ENCODE results near the gene SPTBN1. TPM values are rescaled to one million over a fixed set of nuclear protein-coding genes. Genes with fewer than 3 reads are reported as not detected.

Gene SPTBN1
- total and polyA plus RNA-seq, 7 experiments from 2014 or later: 43.3 to 207 (median 171) TPM

DNA sequence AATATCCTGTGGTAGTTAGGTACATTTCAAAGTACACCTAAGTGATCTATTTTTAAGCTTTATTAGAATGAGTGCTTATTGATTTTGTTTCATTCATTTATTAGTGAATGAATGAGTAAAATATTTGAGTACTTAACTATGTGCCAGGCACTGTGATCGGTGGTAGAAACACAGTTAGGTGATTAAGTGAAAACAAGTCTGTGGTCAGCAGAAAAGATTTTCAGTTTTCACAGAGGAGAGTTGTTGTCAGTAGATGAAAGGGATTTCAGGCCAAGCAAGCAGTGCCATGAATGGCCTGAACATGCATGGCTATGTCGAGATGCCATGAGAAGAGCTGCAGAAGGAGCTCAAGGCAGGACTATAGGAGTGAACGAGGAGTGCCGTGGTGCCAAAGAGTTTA is 85.9 kb downstream of the SPTBN1 start:
- Mint-ChIP-seq H3K36me3 (peaks cover 0 to 16% (median 0%) of the 10 kb centered on the region in 5 donors), H3K4me1 (peaks cover 0 to 19% (median 0%) of the 10 kb centered on the region in 7 donors), H3K27me3 (peaks cover 0 to 21% (median 0%) of the 10 kb centered on the region in 5 donors), H3K27ac (peak overlapping the region in 1 of 9 donors; percentile 28), H3K9me3 (peaks cover 0 to 3% (median 0%) of the 10 kb centered on the region in 11 donors), H3K4me3 (no peak overlapping the region)
- no peak for ATAC-seq
- ChIA-PET CTCF (no interaction called here), POLR2A (interaction anchor here (0.6 kb wide), 1 partner anchor 129 kb away, joined by 8 read pairs; no protein-coding TSS in a partner anchor)
- Histone ChIP-seq H3K4me3 (ENCODE audit: low read length) (no peak overlapping the region), H3K36me3 (ENCODE audit: control insufficient read depth in 2 of 3, insufficient read depth in 3 of 3, low read length in 3 of 3) (no peaks in the 10 kb centered on the region), H3K4me1 (ENCODE audit: control insufficient read depth in 2 of 2, insufficient read depth in 2 of 2, low read length in 2 of 2) (no peaks in the 10 kb centered on the region), H3K27ac (ENCODE audit: low read depth, low read length) (no peak overlapping the region), H3K9me3 (ENCODE audit: control insufficient read depth in 2 of 3, low read length in 3 of 3) (no peaks in the 10 kb centered on the region), H3K27me3 (ENCODE audit: control insufficient read depth in 2 of 2, insufficient read depth in 2 of 2, low read length in 2 of 2) (no peaks in the 10 kb centered on the region)
- intact Hi-C loops (cut with micrococcal nuclease): no loop called here
- no peak for DNase-seq

DNA sequence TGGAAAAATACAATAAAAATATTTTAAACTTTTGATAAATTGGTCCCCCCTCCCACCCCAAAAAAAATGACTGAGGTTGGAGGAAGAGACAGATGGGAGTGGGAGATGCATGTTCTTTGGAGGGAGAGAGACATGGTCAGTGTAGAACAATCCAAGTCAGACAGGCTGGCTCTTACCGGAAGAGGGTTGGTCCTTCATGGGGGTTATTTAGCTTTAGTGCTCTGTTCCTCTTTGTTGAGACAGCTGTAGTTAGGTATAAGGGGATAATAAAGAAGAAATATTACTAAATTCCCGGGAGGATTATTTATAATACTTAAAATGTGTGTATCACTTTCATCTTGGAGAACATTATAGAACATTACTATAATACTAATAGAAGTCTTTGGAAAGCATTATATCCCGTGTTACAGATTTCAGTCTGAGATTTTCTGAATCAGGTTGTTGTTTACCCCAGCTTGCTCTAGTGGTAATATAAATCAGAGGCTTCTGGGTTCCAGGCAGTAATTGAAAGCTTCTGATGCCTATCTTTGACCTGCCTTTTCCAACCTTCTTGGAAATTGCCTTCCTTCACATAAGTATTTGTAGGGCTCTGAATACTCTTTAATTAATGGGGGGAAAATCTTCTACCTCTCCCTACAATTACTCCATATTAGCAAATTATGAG is 87.7 kb downstream of the SPTBN1 start:
- H3K27me3 Mint-ChIP-seq: peaks cover 0 to 13% (median 0%) of the 10 kb centered on the region in 5 donors
- H3K4me3 Mint-ChIP-seq: no peak overlapping the region
- intact Hi-C loops (cut with micrococcal nuclease): no loop called here
- ChIA-PET POLR2A (no interaction called here), CTCF (no interaction called here)
- H3K27ac ChIP-seq (ENCODE audit: low read depth, low read length): no peak overlapping the region
- no peaks in the 10 kb centered on the region for H3K36me3 ChIP-seq (ENCODE audit: control insufficient read depth in 2 of 3, insufficient read depth in 3 of 3, low read length in 3 of 3)
- H3K27me3 ChIP-seq (ENCODE audit: control insufficient read depth in 2 of 2, insufficient read depth in 2 of 2, low read length in 2 of 2): no peaks in the 10 kb centered on the region
- H3K4me1 Mint-ChIP-seq: peaks cover 0 to 24% (median 0%) of the 10 kb centered on the region in 7 donors
- H3K36me3 Mint-ChIP-seq: peaks cover 0 to 10% (median 0%) of the 10 kb centered on the region in 5 donors
- H3K9me3 Mint-ChIP-seq: peaks cover 0 to 3% (median 0%) of the 10 kb centered on the region in 11 donors
- H3K9me3 ChIP-seq (ENCODE audit: control insufficient read depth in 2 of 3, low read length in 3 of 3): no peaks in the 10 kb centered on the region
- ATAC-seq (no peak), DNase-seq (no peak)
- peak overlapping the region in 1 of 9 donors; percentile 9 for H3K27ac Mint-ChIP-seq
- no peaks in the 10 kb centered on the region for H3K4me1 ChIP-seq (ENCODE audit: control insufficient read depth in 2 of 2, insufficient read depth in 2 of 2, low read length in 2 of 2)
- H3K4me3 ChIP-seq (ENCODE audit: low read length): no peak overlapping the region

DNA sequence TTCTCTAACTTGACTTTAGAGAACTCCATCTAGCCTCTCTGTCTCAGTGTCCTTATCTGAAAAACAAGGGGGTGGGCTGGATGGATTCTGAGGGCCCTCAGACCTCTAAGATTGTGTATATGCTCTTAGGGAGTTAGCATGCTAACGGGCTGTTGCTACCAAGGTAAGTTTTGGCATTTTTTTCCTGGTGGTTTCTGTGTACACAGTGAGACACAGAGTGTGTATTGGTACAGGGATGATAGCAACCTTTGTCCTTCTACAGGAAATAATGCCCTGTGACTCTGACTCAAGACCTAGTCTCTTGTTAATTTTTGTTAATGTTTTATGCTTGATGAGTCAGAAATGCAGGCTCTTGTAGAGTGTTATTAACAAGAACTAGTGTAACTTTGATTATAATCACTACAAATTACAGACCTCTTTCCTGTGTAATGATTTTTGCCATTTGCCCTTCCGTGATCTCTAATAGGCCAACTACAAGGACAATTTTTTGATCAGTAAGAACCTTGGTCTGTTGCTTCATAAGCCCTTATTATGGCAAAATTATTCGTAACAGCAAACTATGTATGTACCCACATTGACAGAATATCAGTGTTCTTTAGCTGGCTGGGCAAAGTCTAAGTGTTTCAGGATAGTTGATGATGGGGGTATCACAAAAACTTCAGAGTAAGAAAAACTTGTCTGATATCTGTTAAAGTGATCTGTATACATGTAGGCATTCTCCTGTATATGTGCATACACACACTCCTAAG is 89.7 kb downstream of the SPTBN1 start:
- H3K4me3 ChIP-seq (ENCODE audit: low read length): no peak overlapping the region
- ATAC-seq (no peak), DNase-seq (no peak)
- no peak overlapping the region for H3K27ac ChIP-seq (ENCODE audit: low read depth, low read length)
- no peaks in the 10 kb centered on the region for H3K27me3 ChIP-seq (ENCODE audit: control insufficient read depth in 2 of 2, insufficient read depth in 2 of 2, low read length in 2 of 2)
- H3K4me1 Mint-ChIP-seq: peaks cover 0 to 34% (median 4%) of the 10 kb centered on the region in 7 donors
- CTCF ChIA-PET: no interaction called here
- peaks cover 0 to 3% (median 0%) of the 10 kb centered on the region in 11 donors for H3K9me3 Mint-ChIP-seq
- peaks cover 0 to 12% (median 0%) of the 10 kb centered on the region in 5 donors for H3K36me3 Mint-ChIP-seq
- no peaks in the 10 kb centered on the region for H3K4me1 ChIP-seq (ENCODE audit: control insufficient read depth in 2 of 2, insufficient read depth in 2 of 2, low read length in 2 of 2)
- no peaks in the 10 kb centered on the region for H3K36me3 ChIP-seq (ENCODE audit: control insufficient read depth in 2 of 3, insufficient read depth in 3 of 3, low read length in 3 of 3)
- H3K4me3 Mint-ChIP-seq: no peak overlapping the region
- peaks cover 0 to 3% (median 0%) of the 10 kb centered on the region in 5 donors for H3K27me3 Mint-ChIP-seq
- intact Hi-C loops (cut with micrococcal nuclease): no loop called here
- no peak overlapping the region for H3K27ac Mint-ChIP-seq
- POLR2A ChIA-PET: interaction anchor here (0.7 kb wide), 1 partner anchor 113 kb away, joined by 4 read pairs; no protein-coding TSS in a partner anchor
- no peaks in the 10 kb centered on the region for H3K9me3 ChIP-seq (ENCODE audit: control insufficient read depth in 2 of 3, low read length in 3 of 3)

DNA sequence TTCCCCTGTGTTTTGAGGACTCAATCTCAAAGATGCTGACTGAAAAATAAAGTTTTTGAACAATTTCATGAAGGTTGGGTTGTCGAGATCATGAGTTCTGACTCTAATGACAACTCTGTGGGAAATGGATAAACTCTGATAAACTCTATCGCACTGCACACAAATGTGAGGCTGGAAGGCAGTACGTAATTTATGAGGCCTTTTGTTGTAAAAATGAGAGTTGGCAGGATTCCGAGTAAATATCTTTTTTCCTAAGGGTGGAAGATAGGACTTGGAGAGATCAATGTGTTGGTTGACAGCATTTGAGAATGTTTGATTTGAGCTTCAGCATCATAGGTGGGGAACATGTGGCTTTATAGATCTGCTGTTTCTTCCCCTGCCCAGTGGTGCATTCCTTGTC is 90.4 kb downstream of the SPTBN1 start:
- Mint-ChIP-seq H3K4me3 (no peak overlapping the region), H3K27me3 (peaks cover 0 to 3% (median 0%) of the 10 kb centered on the region in 5 donors), H3K9me3 (peaks cover 0 to 3% (median 0%) of the 10 kb centered on the region in 11 donors), H3K27ac (no peak overlapping the region), H3K36me3 (peaks cover 0 to 12% (median 0%) of the 10 kb centered on the region in 5 donors), H3K4me1 (peaks cover 4 to 36% (median 9%) of the 10 kb centered on the region in 7 donors)
- no peaks in the 10 kb centered on the region for H3K27me3 ChIP-seq (ENCODE audit: control insufficient read depth in 2 of 2, insufficient read depth in 2 of 2, low read length in 2 of 2)
- ATAC-seq: no peak
- no peaks in the 10 kb centered on the region for H3K4me1 ChIP-seq (ENCODE audit: control insufficient read depth in 2 of 2, insufficient read depth in 2 of 2, low read length in 2 of 2)
- CTCF ChIA-PET: no interaction called here
- no peak overlapping the region for H3K27ac ChIP-seq (ENCODE audit: low read depth, low read length)
- intact Hi-C loops (cut with micrococcal nuclease): no loop called here
- no peak overlapping the region for H3K4me3 ChIP-seq (ENCODE audit: low read length)
- POLR2A ChIA-PET: interaction anchor here (0.7 kb wide), 1 partner anchor 112 kb away, joined by 4 read pairs; no protein-coding TSS in a partner anchor
- no peak for DNase-seq
- no peaks in the 10 kb centered on the region for H3K9me3 ChIP-seq (ENCODE audit: control insufficient read depth in 2 of 3, low read length in 3 of 3)
- no peaks in the 10 kb centered on the region for H3K36me3 ChIP-seq (ENCODE audit: control insufficient read depth in 2 of 3, insufficient read depth in 3 of 3, low read length in 3 of 3)

DNA sequence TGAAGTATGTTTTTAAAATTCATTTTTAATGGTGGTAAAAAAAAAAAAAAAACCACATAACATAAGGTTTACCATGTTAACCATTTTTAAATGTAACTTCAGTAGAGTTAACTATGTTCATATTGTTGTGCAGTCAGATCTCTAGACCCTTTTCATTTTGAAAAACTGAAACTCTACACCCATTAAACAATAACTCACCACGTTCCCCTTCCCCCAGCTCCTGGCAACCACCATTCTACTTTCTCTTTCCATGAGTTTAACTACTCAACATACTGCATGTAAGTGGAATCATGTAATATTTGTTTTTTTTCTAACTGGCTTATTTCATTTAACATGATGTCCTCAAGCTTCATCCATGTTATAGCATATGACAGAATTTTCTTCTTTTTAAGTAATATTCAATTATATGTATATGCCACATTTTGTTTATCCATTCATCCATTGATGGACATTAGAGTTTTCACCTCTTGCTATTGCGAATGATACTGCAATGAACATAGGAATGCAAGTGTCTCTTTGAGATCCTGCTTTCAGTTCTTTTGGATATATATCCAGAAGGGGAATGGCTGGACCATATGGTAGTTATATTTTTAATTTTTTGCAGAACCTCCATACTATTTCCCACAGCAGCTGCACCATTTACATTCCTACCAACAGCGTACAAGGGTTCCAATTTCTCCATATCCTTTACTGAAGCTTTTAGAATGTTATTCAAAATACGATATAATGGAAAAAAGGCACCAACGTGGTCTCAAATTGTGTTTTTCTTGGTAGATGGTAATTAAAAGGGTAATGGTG is 91.0 kb downstream of the SPTBN1 start:
- H3K9me3 Mint-ChIP-seq: peaks cover 0 to 3% (median 0%) of the 10 kb centered on the region in 11 donors
- H3K27ac Mint-ChIP-seq: peak overlapping the region in 1 of 9 donors; percentile 32
- H3K36me3 Mint-ChIP-seq: peaks cover 0 to 12% (median 0%) of the 10 kb centered on the region in 5 donors
- peaks cover 0 to 3% (median 0%) of the 10 kb centered on the region in 5 donors for H3K27me3 Mint-ChIP-seq
- CTCF ChIA-PET: no interaction called here
- H3K4me3 Mint-ChIP-seq: peak overlapping the region in 1 of 10 donors; percentile 33
- H3K4me3 ChIP-seq (ENCODE audit: low read length): no peak overlapping the region
- H3K36me3 ChIP-seq (ENCODE audit: control insufficient read depth in 2 of 3, insufficient read depth in 3 of 3, low read length in 3 of 3): no peaks in the 10 kb centered on the region
- DNase-seq (no peak), ATAC-seq (no peak)
- H3K9me3 ChIP-seq (ENCODE audit: control insufficient read depth in 2 of 3, low read length in 3 of 3): no peaks in the 10 kb centered on the region
- H3K4me1 ChIP-seq (ENCODE audit: control insufficient read depth in 2 of 2, insufficient read depth in 2 of 2, low read length in 2 of 2): no peaks in the 10 kb centered on the region
- POLR2A ChIA-PET: interaction anchor here (0.7 kb wide), 1 partner anchor 111 kb away, joined by 4 read pairs; no protein-coding TSS in a partner anchor
- intact Hi-C loops (cut with micrococcal nuclease): no loop called here
- peaks cover 4 to 37% (median 14%) of the 10 kb centered on the region in 7 donors for H3K4me1 Mint-ChIP-seq
- H3K27ac ChIP-seq (ENCODE audit: low read depth, low read length): no peak overlapping the region
- no peaks in the 10 kb centered on the region for H3K27me3 ChIP-seq (ENCODE audit: control insufficient read depth in 2 of 2, insufficient read depth in 2 of 2, low read length in 2 of 2)

DNA sequence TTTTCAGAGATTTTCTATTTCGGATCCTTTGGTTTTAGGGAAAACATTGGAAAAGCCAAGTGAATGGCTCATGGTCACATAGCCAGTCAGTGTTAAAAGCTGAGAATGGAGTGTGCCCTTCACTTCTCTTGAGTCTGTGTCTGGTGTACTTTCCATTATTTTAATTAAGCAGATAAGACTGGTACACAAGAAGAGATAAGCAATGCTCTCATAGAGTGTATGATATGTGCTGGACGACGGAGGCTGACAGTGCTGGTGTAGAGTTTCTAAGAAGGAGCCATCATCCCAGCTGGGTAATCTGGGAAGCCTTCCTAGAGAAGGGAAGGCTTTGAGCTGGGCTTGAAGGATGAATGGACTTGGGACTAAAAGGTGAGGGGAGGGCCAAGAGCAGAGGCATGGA is 93.3 kb downstream of the SPTBN1 start:
- H3K27me3 Mint-ChIP-seq: peaks cover 0 to 3% (median 0%) of the 10 kb centered on the region in 5 donors

More for the DNA sequence above, 93.3 kb downstream of the SPTBN1 start:
- H3K36me3 Mint-ChIP-seq: peaks cover 0 to 12% (median 0%) of the 10 kb centered on the region in 5 donors
- H3K27ac Mint-ChIP-seq: no peak overlapping the region
- Histone ChIP-seq H3K27ac (ENCODE audit: low read depth, low read length) (no peak overlapping the region), H3K36me3 (ENCODE audit: control insufficient read depth in 2 of 3, insufficient read depth in 3 of 3, low read length in 3 of 3) (no peaks in the 10 kb centered on the region), H3K4me3 (ENCODE audit: low read length) (no peak overlapping the region), H3K4me1 (ENCODE audit: control insufficient read depth in 2 of 2, insufficient read depth in 2 of 2, low read length in 2 of 2) (no peaks in the 10 kb centered on the region), H3K9me3 (ENCODE audit: control insufficient read depth in 2 of 3, low read length in 3 of 3) (no peaks in the 10 kb centered on the region), H3K27me3 (ENCODE audit: control insufficient read depth in 2 of 2, insufficient read depth in 2 of 2, low read length in 2 of 2) (no peaks in the 10 kb centered on the region)
- peaks cover 10 to 50% (median 29%) of the 10 kb centered on the region in 7 donors for H3K4me1 Mint-ChIP-seq
- DNase-seq: no peak
- ATAC-seq: no peak
- H3K4me3 Mint-ChIP-seq: no peak overlapping the region
- intact Hi-C loops (cut with micrococcal nuclease): no loop called here
- POLR2A ChIA-PET: interaction anchor here (0.6 to 1.3 kb wide), 2 partner anchors 9 to 55 kb away, joined by 4 to 9 read pairs; no protein-coding TSS in a partner anchor
- H3K9me3 Mint-ChIP-seq: peaks cover 0 to 3% (median 0%) of the 10 kb centered on the region in 11 donors
- CTCF ChIA-PET: no interaction called here

Data from naive thymus-derived CD4-positive, alpha-beta T cell (primary cell).